GM10847 (cell line): ENCODE results near the gene NLK.

Experiments used
- POLR2A ChIP-seq: IDR thresholded peaks from 2 replicates; pipeline ENCODE4 v1.6.1; 2011; ENCODE audit not compliant: insufficient read length; ENCODE audit errors: extremely low read depth

NLK gene

DNA sequence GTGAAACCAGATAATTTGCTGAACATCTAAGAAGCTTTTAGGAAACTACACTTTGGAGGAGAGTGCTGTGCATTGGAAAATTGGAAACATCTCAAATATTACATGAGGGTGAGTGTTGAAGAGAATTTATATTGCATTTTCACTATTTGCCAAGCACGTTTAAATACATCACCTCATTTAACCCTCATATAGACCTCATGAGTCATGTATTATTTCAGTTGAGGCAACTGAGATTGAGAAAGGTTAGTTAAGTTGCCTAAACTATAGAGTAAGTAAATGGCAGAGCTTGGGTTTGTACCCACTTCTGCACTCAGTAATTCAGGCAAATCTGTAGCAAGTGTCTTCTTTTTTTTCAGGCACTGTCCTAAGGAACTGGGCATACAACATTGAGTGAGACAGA is 3.7 kb upstream of the NLK start:
- no peak for TF ChIP-seq POLR2A

DNA sequence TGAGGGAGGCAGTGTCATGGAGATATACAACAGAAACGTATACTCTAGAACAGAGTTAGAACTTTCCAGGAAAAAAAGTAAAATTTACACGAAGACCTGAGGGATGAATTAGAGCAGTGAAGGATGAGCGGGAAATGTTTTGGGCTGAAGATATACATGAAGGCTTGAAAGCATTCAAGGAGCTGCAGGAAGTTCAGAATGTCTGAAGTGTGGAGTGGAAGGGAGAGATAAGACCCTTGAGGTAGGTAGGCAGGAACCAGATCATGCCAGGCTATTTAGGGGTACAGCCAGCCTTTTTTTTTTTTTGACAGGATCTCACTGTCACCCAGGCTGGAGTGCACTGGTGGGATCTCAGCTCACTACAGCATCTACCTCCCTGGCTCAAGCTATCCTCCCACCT is 3.2 kb upstream of the NLK start:
- TF ChIP-seq POLR2A: no peak

DNA sequence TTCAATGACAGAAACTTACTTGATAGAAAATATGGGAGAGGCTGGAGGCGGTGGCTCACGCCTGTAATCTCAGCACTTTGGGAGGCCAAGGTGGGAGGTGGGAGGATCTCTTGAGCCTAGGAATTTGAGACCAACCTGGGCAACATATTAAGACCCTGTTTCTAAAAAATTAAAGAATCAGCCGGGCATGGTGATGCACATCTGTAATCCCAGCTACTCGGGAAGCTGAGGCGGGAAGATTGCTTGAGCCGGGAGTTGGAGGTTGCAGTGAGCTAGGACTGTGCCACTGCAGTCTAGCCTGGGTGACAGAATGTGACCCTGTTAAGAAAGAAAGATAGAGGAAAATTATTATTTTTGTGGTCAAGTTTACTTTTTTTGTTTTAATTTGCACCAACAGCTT is 2.1 kb upstream of the NLK start:
- no peak for TF ChIP-seq POLR2A

DNA sequence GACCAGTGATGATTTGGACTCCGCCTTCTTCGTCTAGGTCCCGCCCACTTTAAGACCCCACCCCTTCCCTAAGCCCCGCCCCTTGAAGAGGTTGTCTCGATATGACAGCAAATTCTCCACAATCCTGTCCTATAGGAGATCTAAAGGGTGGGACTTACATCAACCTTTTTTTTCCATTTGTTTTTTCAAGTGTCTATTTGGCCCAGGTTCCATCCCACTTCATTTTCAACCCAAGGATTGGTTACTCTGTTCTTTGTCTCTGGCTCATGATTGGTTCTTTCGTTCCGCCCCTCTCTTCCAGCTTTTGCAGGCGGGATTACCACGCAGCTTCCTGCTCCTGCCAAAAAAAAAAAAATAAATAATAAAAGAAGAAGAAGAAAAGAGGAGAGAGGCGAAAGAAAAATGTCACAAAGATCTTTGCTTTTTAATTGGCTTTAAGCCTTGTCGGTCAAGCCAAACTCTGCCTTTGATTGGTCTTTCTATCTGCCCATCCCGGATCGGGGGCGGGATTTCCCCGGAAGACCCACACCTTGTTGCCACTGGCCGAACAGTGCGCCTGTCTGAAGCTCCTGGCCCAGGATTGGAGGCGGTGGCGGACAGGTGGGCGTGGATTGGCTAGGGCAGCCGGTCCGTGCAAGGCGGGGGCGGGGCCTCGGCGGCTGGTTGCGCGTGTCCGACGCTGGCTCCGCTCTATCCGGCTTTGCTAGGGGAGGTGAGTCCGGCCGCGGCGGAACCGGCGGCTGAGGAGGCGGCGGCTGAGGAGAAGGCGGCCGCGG is 1.2 kb upstream of the NLK start:
- TF ChIP-seq POLR2A: peak; percentile 86

DNA sequence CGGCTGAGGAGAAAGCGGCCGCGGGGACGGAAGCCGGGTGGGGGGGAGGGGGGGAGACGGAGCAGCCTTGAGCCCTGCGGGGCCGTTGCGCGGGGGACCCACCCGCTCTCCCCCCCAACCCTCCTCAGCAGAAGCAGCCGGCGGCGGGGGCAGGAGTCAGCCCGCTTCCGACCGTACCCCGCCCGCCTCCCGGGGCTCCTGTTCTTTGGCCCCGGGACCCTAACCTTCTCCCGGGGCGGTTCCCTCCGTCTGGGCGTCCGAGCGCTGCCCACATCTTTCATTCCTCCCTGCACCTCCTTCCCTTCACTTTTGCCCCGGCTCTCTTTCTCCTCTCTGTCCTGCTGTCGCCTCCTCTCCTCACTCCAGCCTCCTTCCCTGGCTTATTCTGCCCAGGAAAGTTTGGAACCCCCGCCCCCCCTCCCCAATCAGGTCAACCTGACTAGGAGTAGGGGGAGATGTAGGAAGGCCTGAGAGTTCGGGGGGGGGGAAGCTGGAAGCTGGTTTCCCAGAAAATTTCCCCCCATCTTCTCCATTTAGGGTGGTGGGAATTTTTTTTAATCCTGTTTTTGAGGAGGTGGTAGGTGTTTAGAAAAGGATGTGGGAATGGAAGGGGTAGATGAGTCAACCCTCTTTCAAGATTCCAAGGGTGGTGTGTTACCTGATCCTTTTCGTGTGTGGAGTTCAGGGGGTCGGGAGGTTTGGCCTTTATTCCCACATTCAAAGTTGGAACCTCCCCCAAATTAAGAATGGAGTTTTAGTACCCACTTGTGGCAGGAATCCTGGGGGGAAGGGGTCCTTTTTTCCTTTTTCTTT is 427 bp upstream of the NLK start:
- no peak for TF ChIP-seq POLR2A

DNA sequence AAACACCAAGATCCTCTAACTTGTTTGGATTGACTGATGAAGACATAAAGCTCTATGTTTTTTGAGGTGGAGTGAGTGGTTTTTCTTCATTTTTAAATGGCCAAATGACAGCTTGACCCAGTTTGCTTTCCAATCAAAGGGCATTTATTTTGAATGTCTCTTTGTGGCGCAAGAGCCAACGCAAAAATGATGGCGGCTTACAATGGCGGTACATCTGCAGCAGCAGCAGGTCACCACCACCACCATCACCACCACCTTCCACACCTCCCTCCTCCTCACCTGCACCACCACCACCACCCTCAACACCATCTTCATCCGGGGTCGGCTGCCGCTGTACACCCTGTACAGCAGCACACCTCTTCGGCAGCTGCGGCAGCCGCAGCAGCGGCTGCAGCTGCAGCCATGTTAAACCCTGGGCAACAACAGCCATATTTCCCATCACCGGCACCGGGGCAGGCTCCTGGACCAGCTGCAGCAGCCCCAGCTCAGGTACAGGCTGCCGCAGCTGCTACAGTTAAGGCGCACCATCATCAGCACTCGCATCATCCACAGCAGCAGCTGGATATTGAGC is 329 bp downstream of the NLK start:
- TF ChIP-seq POLR2A: no peak

DNA sequence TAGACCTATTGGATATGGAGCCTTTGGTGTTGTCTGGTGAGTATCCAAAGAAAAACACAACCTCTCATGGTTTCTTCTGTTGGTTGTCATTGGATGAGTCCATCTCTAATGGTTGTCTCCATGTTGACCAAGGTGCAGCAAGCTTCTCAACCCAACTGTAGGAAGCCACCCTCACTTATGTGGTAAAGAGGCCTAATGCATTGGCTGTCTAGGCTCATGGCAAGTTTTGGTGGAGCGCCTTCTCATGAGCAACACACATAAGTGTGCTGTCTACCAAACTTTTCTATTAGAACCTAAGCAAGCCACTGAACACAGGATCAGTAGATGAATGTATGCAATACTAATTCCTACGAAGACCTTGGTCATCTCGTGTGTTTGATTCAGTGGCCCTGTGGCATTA is 819 bp downstream of the NLK start:
- no peak for TF ChIP-seq POLR2A

DNA sequence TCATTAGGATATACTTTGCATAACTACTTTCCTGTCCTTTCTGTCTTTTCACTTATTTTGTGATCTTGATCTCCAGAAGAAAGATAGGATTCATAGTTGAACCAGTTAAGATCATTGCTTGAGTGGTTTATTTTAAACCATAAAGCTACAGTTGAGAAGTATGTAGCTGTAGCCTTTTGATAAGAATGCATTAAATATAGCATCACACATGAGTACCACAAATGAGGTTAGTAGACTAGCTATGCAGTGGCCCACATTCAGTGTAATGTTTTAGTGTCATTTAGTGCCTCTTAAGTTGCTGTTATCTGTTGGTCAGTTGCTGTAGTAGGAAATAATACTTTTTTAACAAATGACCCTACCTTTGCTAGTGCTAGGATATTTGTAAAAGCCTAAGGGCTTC is 1.3 kb downstream of the NLK start:
- TF ChIP-seq POLR2A: no peak

DNA sequence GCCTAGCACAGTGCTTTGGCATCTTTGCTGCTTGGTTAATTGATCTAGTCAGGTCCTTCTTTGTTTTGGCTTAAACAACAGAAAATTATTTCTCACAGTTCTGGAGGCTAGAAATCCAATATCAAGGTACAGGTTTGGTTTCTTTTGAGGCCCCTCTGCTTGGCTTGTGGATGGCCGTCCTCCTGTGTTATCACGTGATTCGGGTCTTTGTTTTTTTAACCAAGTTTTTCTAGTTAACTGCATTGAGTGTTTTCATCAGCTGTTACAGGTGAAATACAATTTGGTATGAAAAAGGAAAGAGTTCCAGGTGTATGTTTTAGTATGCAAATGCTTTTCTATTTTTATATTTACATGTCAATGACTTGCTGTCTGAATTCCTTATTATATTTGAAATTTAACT is 2.8 kb downstream of the NLK start:
- no peak for TF ChIP-seq POLR2A

DNA sequence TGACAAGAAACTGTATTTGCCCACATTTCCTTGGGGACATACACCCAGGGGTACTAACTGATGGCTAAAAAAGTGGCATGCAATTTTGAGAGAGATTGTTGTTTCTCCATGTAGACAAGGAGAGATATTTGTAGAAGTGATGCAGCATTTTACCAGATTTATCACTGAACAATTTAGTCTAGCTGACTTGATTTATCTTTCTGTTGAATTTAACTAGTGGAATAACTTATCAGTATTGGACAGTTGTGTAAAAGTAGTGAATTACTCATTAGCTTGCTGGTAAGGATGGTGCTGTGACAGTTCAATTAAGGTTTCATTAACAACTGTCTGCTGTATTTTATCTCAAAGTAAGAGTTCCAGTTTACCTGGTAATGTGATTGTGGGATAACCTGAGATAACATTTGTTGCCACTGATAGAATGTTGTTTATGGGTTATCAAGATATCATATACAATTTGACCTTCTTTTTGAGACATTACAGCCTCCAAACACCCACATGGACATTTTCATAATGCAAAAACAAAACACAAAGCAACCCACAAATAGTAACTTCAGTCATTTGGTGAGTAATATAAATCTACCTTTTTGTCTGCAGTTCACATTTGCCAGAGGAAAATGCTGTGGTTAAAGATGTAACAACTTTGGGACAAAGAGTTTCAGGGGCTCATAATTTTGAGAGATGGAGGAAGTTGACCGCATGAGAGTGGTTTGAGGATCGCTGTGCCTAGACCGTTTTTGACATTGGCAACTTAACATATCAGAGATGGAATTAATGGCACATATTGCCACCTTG is 3.8 kb downstream of the NLK start:
- TF ChIP-seq POLR2A: no peak

DNA sequence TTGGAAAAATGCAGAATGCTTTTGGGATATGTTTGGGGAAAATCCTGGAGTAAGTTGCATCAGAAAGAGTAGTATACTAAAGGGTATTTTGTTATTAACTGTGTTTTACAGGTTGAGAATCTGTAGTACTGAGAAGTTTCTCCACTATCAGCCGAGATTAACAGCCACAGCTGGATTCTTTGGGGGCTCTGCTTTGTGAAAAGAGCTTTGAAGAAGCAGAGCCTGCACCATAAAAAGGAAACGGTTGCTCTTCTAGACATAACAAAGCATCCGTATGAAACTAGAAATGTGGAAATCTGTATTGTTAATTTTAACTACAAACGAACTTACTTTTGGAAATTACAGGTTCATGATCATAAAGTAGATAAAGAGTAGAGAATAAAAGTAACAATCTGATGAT is 5.3 kb downstream of the NLK start:
- no peak for TF ChIP-seq POLR2A

DNA sequence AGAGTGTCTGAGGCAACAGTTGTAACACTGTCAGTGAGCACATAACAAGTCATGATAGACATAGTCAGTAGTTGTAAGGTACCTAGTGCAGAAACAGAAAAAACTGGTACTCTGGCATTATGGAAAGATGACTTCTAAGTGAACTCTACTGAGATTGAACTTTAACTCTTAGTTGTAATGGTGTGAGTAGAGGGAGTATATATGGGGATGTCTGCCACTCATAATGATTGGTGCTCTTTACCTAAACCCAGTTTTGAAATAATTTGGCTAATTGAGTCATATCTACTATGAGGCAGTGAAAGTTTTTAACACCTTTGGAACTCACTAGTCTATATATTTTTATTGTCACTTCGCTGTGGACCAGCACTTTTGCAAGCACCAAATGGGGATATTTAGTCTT is 6.6 kb downstream of the NLK start:
- TF ChIP-seq POLR2A: no peak

DNA sequence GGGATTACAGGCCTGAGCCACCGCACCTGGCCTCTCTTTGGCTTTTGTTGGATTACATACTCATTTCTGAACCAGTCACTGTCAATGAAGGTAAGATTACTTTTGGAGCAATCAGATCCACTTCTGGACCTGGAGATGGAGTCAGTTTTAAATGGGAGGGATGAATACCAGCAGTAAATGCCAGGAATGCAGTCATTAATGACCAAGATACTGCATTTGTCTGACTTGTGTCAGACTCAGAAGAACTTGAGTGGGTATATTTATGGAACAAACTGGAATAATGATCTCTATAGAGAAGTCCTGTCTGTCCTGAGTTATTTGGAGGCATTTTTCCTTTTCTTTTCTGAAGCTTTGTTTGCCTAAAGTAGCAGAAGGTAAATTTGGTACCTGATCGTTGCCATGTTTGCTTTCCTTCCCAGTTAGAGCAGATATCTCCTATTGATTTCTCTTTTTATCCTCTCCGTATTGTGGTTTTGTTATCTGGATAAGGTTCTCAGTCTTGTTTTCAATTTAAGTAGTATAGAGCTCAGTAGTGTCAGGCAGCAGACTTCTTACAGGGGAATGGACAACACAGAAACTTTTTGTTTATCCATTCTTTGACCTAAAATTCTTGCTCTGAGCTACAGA is 10.7 kb downstream of the NLK start:
- no peak for TF ChIP-seq POLR2A

DNA sequence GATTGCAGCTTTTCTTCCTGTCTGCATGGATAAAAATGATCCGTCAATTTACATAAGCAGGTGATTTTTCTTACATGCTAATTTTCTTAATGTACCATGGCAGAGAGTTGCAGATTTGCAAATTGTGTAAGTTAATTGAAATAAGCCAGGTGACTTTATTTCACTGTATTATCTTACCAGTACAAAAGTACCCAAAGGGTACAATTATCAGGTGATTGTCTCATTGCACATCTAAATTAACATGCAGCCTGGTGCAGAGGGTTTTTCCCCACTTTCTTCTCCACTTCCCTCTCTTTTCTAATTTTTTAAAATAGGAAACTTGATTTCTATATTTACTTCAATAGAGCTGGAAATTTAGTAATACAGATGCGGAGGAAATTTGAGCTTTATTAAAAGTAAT is 11.2 kb downstream of the NLK start:
- no peak for TF ChIP-seq POLR2A
